Measurements from ENCODE around the gene PRKAG2. TPM values are rescaled to one million over a fixed set of nuclear protein-coding genes. Genes with fewer than 3 reads are reported as not detected.

The PRKAG2 gene
- total and polyA plus RNA-seq, 4 donors: 3.6 to 25.1 (median 16.8) TPM

DNA sequence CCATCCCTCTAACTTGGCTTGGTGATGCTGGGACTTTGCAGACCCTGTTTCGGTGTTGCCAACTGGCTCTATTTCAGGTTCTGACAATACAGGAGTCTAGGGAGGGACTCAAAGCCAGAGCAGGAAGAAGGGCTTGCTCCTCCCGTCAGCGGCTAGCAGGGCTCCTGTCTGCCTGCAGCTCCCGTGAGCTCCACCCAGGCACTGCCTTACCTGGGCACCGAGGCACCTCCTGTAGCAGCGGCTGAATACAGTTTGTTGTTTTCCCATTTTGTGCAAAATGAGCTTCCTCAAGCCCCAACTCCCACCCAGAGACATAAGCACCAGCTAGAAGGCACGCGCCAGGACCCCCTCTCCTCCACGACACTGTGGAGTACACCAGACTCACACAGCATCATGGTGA is 287.9 kb downstream of the PRKAG2 start:
- TF ChIP-seq HNF4A (conservative IDR thresholded peaks at IDR 0.05) (no peak), SP1 (IDR thresholded peaks at IDR 0.05) (no peak), NR2F2 (IDR thresholded peaks at IDR 0.05) (no peak), EGR1 (IDR thresholded peaks at IDR 0.05; ENCODE audit: low read depth in 2 of 2) (no peak), JUND (IDR thresholded peaks at IDR 0.05) (no peak), REST (IDR thresholded peaks at IDR 0.05) (no peak), YY1 (IDR thresholded peaks at IDR 0.05) (no peak), ZBTB33 (IDR thresholded peaks at IDR 0.05) (no peak), RAD21 (IDR thresholded peaks at IDR 0.05) (no peak), RXRA (IDR thresholded peaks at IDR 0.05) (no peak), CTCF (IDR thresholded peaks at IDR 0.05; ENCODE audit: low read depth, low read length, missing input control) (no peak), TAF1 (conservative IDR thresholded peaks at IDR 0.05) (no peak)
- TF ChIP-seq, protein P1, sequence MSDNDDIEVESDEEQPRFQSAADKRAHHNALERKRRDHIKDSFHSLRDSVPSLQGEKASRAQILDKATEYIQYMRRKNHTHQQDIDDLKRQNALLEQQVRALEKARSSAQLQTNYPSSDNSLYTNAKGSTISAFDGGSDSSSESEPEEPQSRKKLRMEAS (IDR thresholded peaks at IDR 0.05): no peak
- TF ChIP-seq, protein P2, sequence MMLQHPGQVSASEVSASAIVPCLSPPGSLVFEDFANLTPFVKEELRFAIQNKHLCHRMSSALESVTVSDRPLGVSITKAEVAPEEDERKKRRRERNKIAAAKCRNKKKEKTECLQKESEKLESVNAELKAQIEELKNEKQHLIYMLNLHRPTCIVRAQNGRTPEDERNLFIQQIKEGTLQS (IDR thresholded peaks at IDR 0.05): no peak
- H3K9ac ChIP-seq (ENCODE audit: low read depth in 1 of 2, low read length in 2 of 2): no peak overlapping the region
- no peaks in the 10 kb centered on the region for H3K9me3 ChIP-seq (ENCODE audit: control insufficient read depth in 4 of 4, low read length in 3 of 4)
- H3K4me1 ChIP-seq (ENCODE audit: control insufficient read depth in 4 of 4, insufficient read depth in 4 of 4, low read length in 3 of 4): no peaks in the 10 kb centered on the region
- no peaks in the 10 kb centered on the region for H3K27me3 ChIP-seq (ENCODE audit: control insufficient read depth in 4 of 4, insufficient read depth in 4 of 4, low read length in 3 of 4)
- no peak for DNase-seq (ENCODE audit: low spot score)
- WGBS: 98% methylated on average over 9 of the region's 9 CpGs
- H3K4me3 ChIP-seq (ENCODE audit: low read depth in 1 of 3, low read length in 3 of 3): no peak overlapping the region
- peaks cover 0 to 15% (median 8%) of the 10 kb centered on the region in 4 donors for H3K36me3 ChIP-seq (ENCODE audit: control insufficient read depth in 4 of 4, insufficient read depth in 3 of 4, low read depth in 1 of 4, low read length in 3 of 4)
- no peak overlapping the region for H3K27ac ChIP-seq (ENCODE audit: low read depth in 1 of 2, low read length in 2 of 2)

DNA sequence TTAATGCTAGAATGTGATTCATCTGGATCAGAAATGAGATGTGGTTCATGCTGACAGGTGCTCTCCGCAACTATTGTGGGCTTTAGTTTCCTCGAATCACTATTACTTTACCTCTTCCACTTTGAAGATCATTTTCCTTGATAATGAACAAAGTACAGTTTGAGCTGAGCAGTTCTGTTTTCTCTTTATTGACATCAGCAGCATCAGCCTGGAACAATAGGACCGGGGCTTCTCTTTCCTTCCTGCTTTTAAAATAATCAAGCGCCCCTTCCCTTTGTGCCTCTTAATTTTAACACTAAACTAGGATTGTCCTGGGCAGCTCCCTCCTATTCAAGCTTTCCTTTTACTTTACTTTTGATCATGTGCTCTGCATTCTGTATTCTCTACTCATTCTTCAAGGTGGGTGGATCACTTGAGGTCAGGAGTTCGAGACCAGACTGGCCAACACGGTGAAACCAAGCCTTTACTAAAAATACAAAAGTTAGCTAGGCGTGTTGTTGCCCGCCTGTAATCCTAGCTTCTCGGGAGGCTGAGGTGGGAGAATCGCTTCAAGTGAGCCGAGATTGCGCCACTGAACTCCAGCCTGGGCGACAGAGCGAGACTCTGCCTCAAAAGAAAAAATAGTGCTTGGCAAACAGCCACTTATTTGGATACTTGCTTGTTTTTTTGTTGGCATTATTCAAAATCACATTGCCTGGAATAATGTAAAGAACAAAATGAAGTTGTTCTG is 290.2 kb downstream of the PRKAG2 start:
- Histone ChIP-seq H3K27me3 (ENCODE audit: control insufficient read depth in 4 of 4, insufficient read depth in 4 of 4, low read length in 3 of 4) (no peaks in the 10 kb centered on the region), H3K4me1 (ENCODE audit: control insufficient read depth in 4 of 4, insufficient read depth in 4 of 4, low read length in 3 of 4) (no peaks in the 10 kb centered on the region), H3K36me3 (ENCODE audit: control insufficient read depth in 4 of 4, insufficient read depth in 3 of 4, low read depth in 1 of 4, low read length in 3 of 4) (peaks cover 0 to 12% (median 7%) of the 10 kb centered on the region in 4 donors), H3K9me3 (ENCODE audit: control insufficient read depth in 4 of 4, low read length in 3 of 4) (no peaks in the 10 kb centered on the region), H3K9ac (ENCODE audit: low read depth in 1 of 2, low read length in 2 of 2) (no peak overlapping the region), H3K27ac (ENCODE audit: low read depth in 1 of 2, low read length in 2 of 2) (no peak overlapping the region), H3K4me3 (ENCODE audit: low read depth in 1 of 3, low read length in 3 of 3) (no peak overlapping the region)
- DNase-seq (ENCODE audit: low spot score): no peak
- TF ChIP-seq HNF4G (IDR thresholded peaks at IDR 0.05): no peak
- WGBS: 91% methylated on average over 14 of the region's 14 CpGs
